HCT116 (cell line): ENCODE results near the gene TNIP3. TPM values are rescaled to one million over a fixed set of nuclear protein-coding genes. Genes with fewer than 3 reads are reported as not detected.

ENCODE experiments used
- ATAC-seq: fragments of 200-7000 bp; cut with Tn5 transposase; 2 replicates; pipeline ENCODE4 v1.9.1; 2020; ENCODE audit warnings: mild to moderate bottlenecking, moderate library complexity
- BruUV-seq: library from RNA; stranded (reverse); fragments of 400-500 nt; replicated peaks from 2 replicates; lab custom pipeline; 2021; lab: Mats Ljungman, UMichigan
- CTCF ChIA-PET: fragments of 300-600 bp; sonication (Branson Sonifier 250); formaldehyde crosslinking; loops from one replicate; lab custom pipeline; 2021; ENCODE audit warnings: antibody characterized with exemption; lab: Charles Lee
- POLR2A ChIA-PET: fragments of 300-600, 350-600 bp; sonication (Branson Sonifier 250); formaldehyde crosslinking; loops from one replicate; lab custom pipeline; 2021; ENCODE audit warnings: antibody characterized with exemption; lab: Charles Lee
- RAD21 ChIA-PET, 2 experiments: fragments of 300-600 bp; sonication (Branson Sonifier 250); formaldehyde crosslinking; loops; one replicate each; lab custom pipeline; 2023; ENCODE audit warnings: low total read pairs in 2 of 2; ENCODE audit not compliant: uncharacterized antibody in 2 of 2, unreplicated experiment in 2 of 2, low non-redundant PET in 1 of 2; lab: Charles Lee
- DNase-seq: peaks from one replicate; pipeline ENCODE4 v3.0.0-alpha.2; 2010; ENCODE audit warnings: low read depth, low spot score
- H2AFZ ChIP-seq: fragments of 200-600 bp; shearing (Covaris generic), sonication (generic); 2 replicates; pipeline ENCODE4 v1.6.1; 2017; ENCODE audit warnings: low read depth, mixed run types, mixed read lengths, antibody characterized with exemption, low read length; ENCODE audit not compliant: poor library complexity, severe bottlenecking
- H3K27ac ChIP-seq: 2 replicates; pipeline ENCODE4 v1.5.1; 2012; ENCODE audit warnings: low read depth, low read length
- H3K27me3 ChIP-seq: fragments of 200-600 bp; sonication (generic); 2 replicates; pipeline ENCODE4 v1.6.1; 2016; ENCODE audit warnings: mixed run types, low read length, mixed read lengths; ENCODE audit not compliant: insufficient read depth
- H3K36me3 ChIP-seq, 2 experiments: fragments of 200-500 bp in 1 of 2; fragments of 200-600 bp in 1 of 2; sonication (Bioruptor generic) in 1 of 2; sonication (generic) in 1 of 2; 2 replicates each; pipeline versions ENCODE4 v1.5.1 to v1.6.1; 2014 to 2016; ENCODE audit warnings: low read length in 2 of 2, inconsistent platforms in 1 of 2, mixed read lengths in 1 of 2, mixed run types in 1 of 2; ENCODE audit not compliant: insufficient read depth in 2 of 2, control insufficient read depth in 1 of 2
- H3K4me1 ChIP-seq, 2 experiments: fragments of 200-600 bp in 1 of 2; sonication (generic) in 1 of 2; 2 replicates each; pipeline versions ENCODE4 v1.5.1 to v1.6.1; 2012 to 2017; ENCODE audit warnings: low read length in 2 of 2, inconsistent platforms in 1 of 2, mild to moderate bottlenecking in 1 of 2, mixed read lengths in 1 of 2, mixed run types in 1 of 2, moderate library complexity in 1 of 2; ENCODE audit not compliant: insufficient read depth in 2 of 2, control insufficient read depth in 1 of 2
- H3K4me2 ChIP-seq: fragments of 200-600 bp; sonication (generic); 2 replicates; pipeline ENCODE4 v1.6.1; 2017; ENCODE audit warnings: mixed run types, low read length, mixed read lengths
- H3K4me3 ChIP-seq, 2 experiments: fragments of 200-600 bp in 1 of 2; sonication (generic) in 1 of 2; replicated peaks in 1 of 2; 2 replicates each; pipeline ENCODE4 v1.5.1; 2011 to 2016; ENCODE audit warnings: low read length in 2 of 2, control low read depth in 1 of 2, low read depth in 1 of 2, mild to moderate bottlenecking in 1 of 2, mixed read lengths in 1 of 2, mixed run types in 1 of 2
- H3K79me2 ChIP-seq: fragments of 200-600 bp; sonication (generic); 2 replicates; pipeline ENCODE4 v1.6.1; 2017; ENCODE audit warnings: mild to moderate bottlenecking, mixed run types, low read length, moderate library complexity, mixed read lengths; ENCODE audit not compliant: insufficient read depth
- H3K9ac ChIP-seq: fragments of 200-600 bp; sonication (generic); 2 replicates; pipeline ENCODE4 v1.6.1; 2016; ENCODE audit warnings: low read length, mixed read lengths
- H3K9me2 ChIP-seq: fragments of 200-600 bp; sonication (generic), shearing (Covaris generic); 2 replicates; pipeline ENCODE4 v1.6.1; 2017; ENCODE audit warnings: mixed run types, mild to moderate bottlenecking, moderate library complexity; ENCODE audit not compliant: insufficient read depth
- H3K9me3 ChIP-seq, 2 experiments: fragments of 200-500 bp in 1 of 2; fragments of 200-600 bp in 1 of 2; sonication (Bioruptor generic) in 1 of 2; sonication (generic) in 1 of 2; 2 replicates each; pipeline ENCODE4 v1.6.1; 2014 to 2017; ENCODE audit warnings: low read length in 2 of 2, mixed read lengths in 2 of 2, inconsistent platforms in 1 of 2, low read depth in 1 of 2, mild to moderate bottlenecking in 1 of 2, mixed run types in 1 of 2, moderate library complexity in 1 of 2; ENCODE audit not compliant: control insufficient read depth in 1 of 2, insufficient read depth in 1 of 2
- H4K20me1 ChIP-seq: fragments of 200-600 bp; sonication (generic), shearing (Covaris generic); 2 replicates; pipeline ENCODE4 v1.6.1; 2017; ENCODE audit warnings: mixed run types, mild to moderate bottlenecking, moderate library complexity; ENCODE audit not compliant: insufficient read depth
- CBX3 ChIP-seq: IDR thresholded peaks from 2 replicates; pipeline ENCODE4 v1.6.1; 2012; ENCODE audit warnings: low read depth
- CEBPB ChIP-seq: IDR thresholded peaks from 2 replicates; pipeline ENCODE4 v1.6.1; 2012; ENCODE audit warnings: low read depth
- CTCF ChIP-seq, 3 experiments: fragments of 200-600 bp in 1 of 3; sonication (generic) in 1 of 3; IDR thresholded peaks in 2 of 3; conservative IDR thresholded peaks in 1 of 3; 2 replicates each; pipeline ENCODE4 v1.5.1; 2012 to 2017; ENCODE audit warnings: low read depth in 2 of 3, low read length in 2 of 3, antibody characterized with exemption in 1 of 3, borderline replicate concordance in 1 of 3, control low read depth in 1 of 3, mild to moderate bottlenecking in 1 of 3, mixed read lengths in 1 of 3, mixed run types in 1 of 3, moderate library complexity in 1 of 3; ENCODE audit not compliant: insufficient read depth in 1 of 3
- EGR1 ChIP-seq: IDR thresholded peaks from 2 replicates; pipeline ENCODE4 v1.6.1; 2012; ENCODE audit warnings: low read depth
- ELF1 ChIP-seq: IDR thresholded peaks from 2 replicates; pipeline ENCODE4 v1.6.1; 2012; ENCODE audit warnings: low read depth, borderline replicate concordance
- EZH2 ChIP-seq: fragments of 200-600 bp; sonication (generic); IDR thresholded peaks from 2 replicates; pipeline ENCODE4 v1.6.1; 2017; ENCODE audit warnings: antibody characterized with exemption, mixed run types
- EZH2phosphoT487 ChIP-seq: fragments of 200-600 bp; IDR thresholded peaks from 2 replicates; pipeline ENCODE4 v1.6.1; 2018; ENCODE audit warnings: antibody characterized with exemption, borderline replicate concordance
- FOSL1 ChIP-seq: IDR thresholded peaks from 2 replicates; pipeline ENCODE4 v1.6.1; 2012; ENCODE audit warnings: low read depth
- JUND ChIP-seq: IDR thresholded peaks from 2 replicates; pipeline ENCODE4 v1.6.1; 2012
- POLR2AphosphoS5 ChIP-seq: IDR thresholded peaks from 2 replicates; pipeline ENCODE4 v1.6.1; 2011; ENCODE audit warnings: mild to moderate bottlenecking, low read depth, low read length, moderate library complexity
- RAD21 ChIP-seq: IDR thresholded peaks from 2 replicates; pipeline ENCODE4 v1.6.1; 2012; ENCODE audit warnings: low read depth, mild to moderate bottlenecking
- REST ChIP-seq: IDR thresholded peaks from 2 replicates; pipeline ENCODE4 v1.6.1; 2012; ENCODE audit warnings: low read depth
- SP1 ChIP-seq: IDR thresholded peaks from 2 replicates; pipeline ENCODE4 v1.6.1; 2012; ENCODE audit warnings: low read depth
- TCF7L2 ChIP-seq: IDR thresholded peaks from 2 replicates; pipeline ENCODE4 v1.7.0; 2011; ENCODE audit warnings: borderline replicate concordance, inconsistent platforms; ENCODE audit not compliant: insufficient read depth, insufficient read length; ENCODE audit errors: extremely low read depth
- YY1 ChIP-seq: IDR thresholded peaks from 2 replicates; pipeline ENCODE4 v1.6.1; 2011; ENCODE audit warnings: low read length, low read depth, moderate library complexity, mild to moderate bottlenecking; ENCODE audit not compliant: insufficient replicate concordance; ENCODE audit errors: extremely low read depth
- ZBTB33 ChIP-seq: IDR thresholded peaks from 2 replicates; pipeline ENCODE4 v1.6.1; 2011; ENCODE audit warnings: mild to moderate bottlenecking, low read length, moderate library complexity; ENCODE audit not compliant: insufficient replicate concordance; ENCODE audit errors: extremely low read depth
- ZNF274 ChIP-seq: fragments of 200-500 bp; sonication (Bioruptor generic); IDR thresholded peaks from 2 replicates; pipeline ENCODE4 v1.6.1; 2014; ENCODE audit warnings: mild to moderate bottlenecking, low read depth, low read length, inconsistent platforms
- intact Hi-C: fragments of 100-400 bp; cut with micrococcal nuclease; formaldehyde crosslinking; loops from 2 replicates; pipeline ENCODE4 v1.10.0; 2022
- total RNA-seq: library from RNA; stranded (reverse); gene quantifications from one replicate; pipeline ENCODE4 v1.2.1, GENCODE V29; 2021; ENCODE audit not compliant: unreplicated experiment
- TF ChIP-seq, protein P1 (sequence below): IDR thresholded peaks from 2 replicates; pipeline ENCODE4 v1.6.1; 2012

The TNIP3 gene
- total RNA-seq, 1 experiment from 2014 or later: not detected

DNA sequence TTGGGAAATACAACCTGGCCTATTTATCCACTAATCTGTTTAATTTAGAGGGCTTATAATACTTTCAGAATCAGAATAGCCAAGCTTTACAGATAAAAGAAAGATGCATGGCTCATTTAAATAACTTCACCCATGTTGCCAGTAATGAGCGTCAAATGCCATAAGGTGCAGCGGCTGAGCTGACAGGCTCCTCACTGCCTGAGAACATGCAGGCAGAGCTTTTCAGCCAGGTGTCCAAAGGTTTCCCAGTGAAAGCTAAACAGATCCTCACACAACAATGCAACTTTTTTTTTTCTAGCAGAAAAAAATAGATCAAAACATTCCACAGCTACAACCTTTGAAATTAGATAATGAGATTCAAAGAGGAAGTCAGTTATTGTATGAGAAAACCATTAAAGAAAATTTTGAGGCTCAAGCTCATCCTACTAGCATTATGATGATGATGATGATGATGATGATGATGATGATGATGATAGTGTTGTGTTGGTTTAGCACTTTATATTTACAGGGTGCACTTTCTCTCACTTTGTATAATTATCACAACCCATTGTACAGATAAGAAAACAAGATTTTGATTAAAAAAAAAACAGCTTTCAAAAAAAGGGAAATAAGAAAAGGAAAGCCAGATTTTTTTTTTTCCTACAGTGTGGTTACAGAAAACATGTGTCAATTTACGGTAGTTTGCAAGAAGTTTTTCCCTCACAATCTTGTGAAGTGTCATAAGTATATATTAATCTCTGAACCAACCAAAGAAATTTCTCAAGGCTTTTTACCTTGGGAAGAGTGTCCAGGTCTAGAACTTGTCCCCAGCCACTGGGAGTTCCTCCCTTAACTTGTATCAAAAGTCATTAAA is 12.2 kb upstream of the TNIP3 start:
- Histone ChIP-seq H3K4me3 (no peak overlapping the region), H3K27ac (no peak overlapping the region), H3K4me1 (no peaks in the 10 kb centered on the region), H4K20me1 (no peaks in the 10 kb centered on the region), H3K27me3 (no peaks in the 10 kb centered on the region), H3K9ac (no peak overlapping the region), H3K36me3 (no peaks in the 10 kb centered on the region), H2AFZ (no peak overlapping the region), H3K4me2 (no peak overlapping the region), H3K79me2 (no peaks in the 10 kb centered on the region), H3K9me3 (no peaks in the 10 kb centered on the region), H3K9me2 (no peaks in the 10 kb centered on the region)
- CTCF ChIA-PET: no interaction called here
- BruUV-seq: no TSS peak
- intact Hi-C loops: no loop called here
- TF ChIP-seq JUND (no peak), EGR1 (no peak), SP1 (no peak), RAD21 (no peak), CEBPB (no peak), CBX3 (no peak), FOSL1 (no peak), EZH2phosphoT487 (no peak), ELF1 (no peak), ZBTB33 (no peak), REST (no peak), YY1 (no peak), ZNF274 (no peak), POLR2AphosphoS5 (no peak), CTCF (IDR thresholded peaks at IDR 0.05 in 2 of 3, conservative IDR thresholded peaks at IDR 0.05 in 1 of 3; ENCODE audit: borderline replicate concordance in 1 of 3, insufficient read depth in 1 of 3, low read depth in 2 of 3, low read length in 2 of 3) (no peak), TCF7L2 (no peak), EZH2 (no peak)
- TF ChIP-seq, protein P1, sequence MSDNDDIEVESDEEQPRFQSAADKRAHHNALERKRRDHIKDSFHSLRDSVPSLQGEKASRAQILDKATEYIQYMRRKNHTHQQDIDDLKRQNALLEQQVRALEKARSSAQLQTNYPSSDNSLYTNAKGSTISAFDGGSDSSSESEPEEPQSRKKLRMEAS: no peak
- ATAC-seq (no peak), DNase-seq (no peak)
- POLR2A ChIA-PET: no interaction called here
- RAD21 ChIA-PET: no interaction called here
